ENCODE results near the gene SIN3A.

DNA sequence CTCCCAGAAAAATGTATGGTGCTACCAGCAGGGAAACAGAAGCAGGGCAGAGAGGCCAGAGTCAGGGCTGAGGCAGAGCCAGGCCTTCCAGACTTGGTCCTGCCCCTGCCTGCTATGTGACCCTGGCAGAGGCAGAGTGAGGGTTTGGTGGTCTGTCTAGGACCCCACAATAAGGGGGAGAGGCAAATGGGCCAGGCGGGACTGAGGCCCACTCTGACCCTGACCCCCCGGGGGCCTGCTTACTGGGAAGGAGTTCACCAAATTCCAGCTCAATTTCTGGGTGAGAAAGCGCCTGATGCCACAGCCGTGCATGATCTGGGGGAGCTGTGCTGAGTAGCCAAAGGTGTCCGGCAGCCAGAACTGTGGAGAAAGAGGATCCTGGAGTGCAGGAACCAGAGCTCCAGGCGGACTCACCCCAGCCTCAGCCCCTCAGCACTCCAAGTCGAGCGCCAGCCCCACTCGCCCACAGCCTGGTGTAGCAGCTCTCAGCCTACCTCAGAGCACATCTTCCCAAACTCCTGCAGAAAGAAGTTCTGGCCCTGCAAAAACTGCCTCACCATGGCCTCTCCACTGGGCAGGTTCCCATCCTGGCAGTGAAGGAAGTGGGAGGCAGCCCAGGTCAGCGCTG, 90.0 kb downstream of the SIN3A start:
- TF ChIP-seq POLR2A (IDR thresholded peaks at IDR 0.05) = no peak
- no peak for TF ChIP-seq POLR2AphosphoS5 (IDR thresholded peaks at IDR 0.05; ENCODE audit: insufficient read depth in 1 of 2, low read depth in 1 of 2)

Data from vagina (tissue), 2 donors.